Thymus (tissue), 11 donors: ENCODE data around the gene MAD1L1. TPM values are rescaled to one million over a fixed set of nuclear protein-coding genes. Genes with fewer than 3 reads are reported as not detected.
"Not testable (repeated sequence)": the region's sequence is repeated elsewhere in the genome, so short reads cannot be mapped to it uniquely, and the experiment has no call there.

Experiments
- DNase-seq, 9 donors: peaks; one replicate each; pipeline ENCODE4 v3.0.0-alpha.2; 2013; ENCODE audit warnings: low spot score in 9 of 9, low read depth in 6 of 9, missing footprints in 1 of 9
- H3K27ac ChIP-seq, 2 donors: one replicate each; pipeline ENCODE4 v1.5.1; 2013; ENCODE audit warnings: control low read depth in 1 of 2, low read depth in 1 of 2, low read length in 1 of 2, mild to moderate bottlenecking in 1 of 2, moderate library complexity in 1 of 2
- H3K27me3 ChIP-seq, 2 donors: one replicate each; pipeline ENCODE4 v1.5.1; 2013; ENCODE audit warnings: low read length in 1 of 2; ENCODE audit not compliant: control insufficient read depth in 2 of 2, insufficient read depth in 1 of 2
- H3K36me3 ChIP-seq, 2 donors: one replicate each; pipeline ENCODE4 v1.5.1; 2013; ENCODE audit warnings: low read length in 1 of 2, mild to moderate bottlenecking in 1 of 2, moderate library complexity in 1 of 2; ENCODE audit not compliant: control insufficient read depth in 2 of 2, insufficient read depth in 2 of 2
- H3K4me1 ChIP-seq, 2 donors: one replicate each; pipeline ENCODE4 v1.5.1; 2013; ENCODE audit warnings: low read length in 2 of 2; ENCODE audit not compliant: control insufficient read depth in 2 of 2, insufficient read depth in 2 of 2
- H3K4me3 ChIP-seq, 2 donors: one replicate each; pipeline ENCODE4 v1.5.1; 2013; ENCODE audit warnings: low read length in 2 of 2, control low read depth in 1 of 2, mild to moderate bottlenecking in 1 of 2
- H3K9me3 ChIP-seq, 2 donors: one replicate each; pipeline ENCODE4 v1.5.1; 2013; ENCODE audit warnings: low read length in 1 of 2, mild to moderate bottlenecking in 1 of 2; ENCODE audit not compliant: control insufficient read depth in 2 of 2, insufficient read depth in 1 of 2
- WGBS: extraction: QIAGEN DNeasy Blood & Tissue Kit; methylation state at CpG from one replicate; pipeline ENCODE4 v1.1.7; 2013; 5-methylcytosine and 5-hydroxymethylcytosine counted together
- polyA plus RNA-seq: library from polyadenylated mRNA; stranded (reverse); fragments of 200-250 nt; gene quantifications from one replicate; pipeline ENCODE4 v1.2.3, GENCODE V29; 2013
- total RNA-seq: library from RNA; stranded (reverse); fragments of 120-200 nt; gene quantifications from one replicate; pipeline ENCODE4 v1.2.4, GENCODE V29; 2013
- donor health status: healthy.

The MAD1L1 gene
- total and polyA plus RNA-seq, 2 donors = 93.3 to 103 TPM

GRCh38 chr7:1973321-1974251 lies 259.2 kb downstream of the MAD1L1 start:
- H3K27ac ChIP-seq = no peak overlapping the region
- H3K4me3 ChIP-seq = no peak overlapping the region
- H3K9me3 ChIP-seq = peaks cover 1 to 9% of the 10 kb centered on the region in 2 donors
- no peaks in the 10 kb centered on the region for H3K27me3 ChIP-seq
- H3K36me3 ChIP-seq = peaks cover 17 to 22% of the 10 kb centered on the region in 2 donors
- DNase-seq = no peak
- 95% methylated on average over 33 of the region's 33 CpGs for WGBS
- H3K4me1 ChIP-seq = peaks cover 0 to 32% of the 10 kb centered on the region in 2 donors

- 98% methylated on average over 9 of the region's 9 CpGs for WGBS
- Histone ChIP-seq H3K36me3 (peaks cover 20 to 27% of the 10 kb centered on the region in 2 donors), H3K27ac (no peak overlapping the region), H3K4me1 (peaks cover 0 to 32% of the 10 kb centered on the region in 2 donors), H3K9me3 (peaks cover 1 to 6% of the 10 kb centered on the region in 2 donors), H3K4me3 (no peak overlapping the region), H3K27me3 (no peaks in the 10 kb centered on the region)
- DNase-seq = no peak
Measured at GRCh38 chr7:1972744-1973143, 260.0 kb downstream of the MAD1L1 start.

GRCh38 chr7:1971946-1972654 lies 260.6 kb downstream of the MAD1L1 start:
- peaks cover 0 to 32% of the 10 kb centered on the region in 2 donors for H3K4me1 ChIP-seq
- no peak overlapping the region for H3K4me3 ChIP-seq
- no peak for DNase-seq
- no peaks in the 10 kb centered on the region for H3K27me3 ChIP-seq
- 96% methylated on average over 15 of the region's 15 CpGs for WGBS
- H3K27ac ChIP-seq = no peak overlapping the region
- H3K9me3 ChIP-seq = peaks cover 1 to 4% of the 10 kb centered on the region in 2 donors
- peaks cover 18 to 27% of the 10 kb centered on the region in 2 donors for H3K36me3 ChIP-seq

DNA sequence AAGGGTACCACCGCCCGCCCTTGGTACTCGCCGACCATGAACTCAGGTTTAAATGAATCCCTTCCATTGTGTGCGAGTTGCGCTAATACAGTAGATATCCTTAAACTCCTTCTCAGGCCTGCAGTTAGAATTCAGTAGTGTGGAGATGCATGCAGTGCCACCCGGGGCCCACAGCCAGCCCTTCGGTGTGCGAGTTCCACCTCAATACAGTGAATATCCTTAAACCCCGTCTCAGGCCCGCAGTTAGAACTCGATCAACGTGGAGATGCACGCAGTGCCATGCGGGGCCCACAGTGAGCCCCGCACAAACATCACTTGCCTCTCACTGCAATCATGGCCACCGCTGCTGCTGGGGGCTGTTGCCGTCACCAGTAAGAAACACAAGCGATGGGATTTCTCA lies 261.9 kb downstream of the MAD1L1 start:
- Histone ChIP-seq H3K4me1 (peaks cover 0 to 32% of the 10 kb centered on the region in 2 donors), H3K27me3 (no peaks in the 10 kb centered on the region), H3K36me3 (peaks cover 15 to 25% of the 10 kb centered on the region in 2 donors), H3K9me3 (no peaks in the 10 kb centered on the region), H3K4me3 (no peak overlapping the region), H3K27ac (no peak overlapping the region)
- WGBS = 98% methylated on average over 19 of the region's 19 CpGs
- no peak for DNase-seq

- peaks cover 12 to 19% of the 10 kb centered on the region in 2 donors for H3K36me3 ChIP-seq
- H3K4me3 ChIP-seq, H3K27ac ChIP-seq, H3K9me3 ChIP-seq, H3K27me3 ChIP-seq, DNase-seq: not testable (repeated sequence)
- peaks cover 0 to 27% of the 10 kb centered on the region in 2 donors for H3K4me1 ChIP-seq
- WGBS = 98% methylated on average over 10 of the region's 10 CpGs
Measured at GRCh38 chr7:1970285-1970660, 262.5 kb downstream of the MAD1L1 start.

- no peaks in the 10 kb centered on the region for H3K9me3 ChIP-seq
- H3K27ac ChIP-seq = no peak overlapping the region
- no peaks in the 10 kb centered on the region for H3K27me3 ChIP-seq
- H3K4me3 ChIP-seq = no peak overlapping the region
- 53% methylated on average over 8 of the region's 8 CpGs for WGBS
- DNase-seq = peak in 1 of 9 donors; percentile 34
- peaks cover 12 to 16% of the 10 kb centered on the region in 2 donors for H3K36me3 ChIP-seq
- H3K4me1 ChIP-seq = peaks cover 0 to 21% of the 10 kb centered on the region in 2 donors
Measured at GRCh38 chr7:1969459-1970284, 263.1 kb downstream of the MAD1L1 start.

DNA sequence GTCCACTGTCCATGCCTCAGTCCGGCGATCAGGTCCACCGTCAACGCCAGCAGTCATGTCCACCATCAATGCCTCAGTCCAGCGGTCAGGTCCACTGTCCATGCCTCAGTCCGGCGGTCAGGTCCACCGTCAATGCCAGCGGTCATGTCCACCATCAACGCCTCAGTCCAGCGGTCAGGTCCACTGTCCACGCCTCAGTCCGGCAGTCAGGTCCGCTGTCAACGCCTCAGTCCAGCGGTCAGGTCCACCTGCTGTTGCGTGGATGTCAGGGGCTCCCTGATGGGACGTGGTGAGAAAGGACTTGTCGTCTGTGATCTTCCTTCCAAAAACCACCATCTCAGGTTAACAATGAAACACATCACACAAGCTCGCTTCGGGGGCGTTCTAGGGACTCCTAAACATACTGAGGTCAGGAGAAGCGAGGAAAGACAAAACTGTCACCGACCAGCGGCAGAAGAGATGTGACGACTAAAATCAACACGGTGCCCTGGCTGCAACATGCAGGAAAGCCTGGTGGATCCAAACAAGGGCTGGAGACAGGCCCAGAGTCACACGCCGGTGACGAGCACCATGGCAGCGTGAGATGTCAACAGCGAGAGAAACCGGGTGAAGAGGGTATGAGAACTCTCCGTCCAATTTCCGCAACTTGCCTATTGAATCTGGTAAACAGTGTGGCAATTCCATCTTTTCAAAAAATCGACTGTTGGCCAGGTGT lies 264.2 kb downstream of the MAD1L1 start:
- H3K27ac ChIP-seq = no peak overlapping the region
- WGBS = 98% methylated on average over 36 of the region's 36 CpGs
- H3K4me3 ChIP-seq = no peak overlapping the region
- no peaks in the 10 kb centered on the region for H3K9me3 ChIP-seq
- no peak for DNase-seq
- peaks cover 12 to 16% of the 10 kb centered on the region in 2 donors for H3K36me3 ChIP-seq
- no peaks in the 10 kb centered on the region for H3K27me3 ChIP-seq
- peaks cover 0 to 12% of the 10 kb centered on the region in 2 donors for H3K4me1 ChIP-seq
